ENCODE results near the gene NAV3. TPM values are rescaled to one million over a fixed set of nuclear protein-coding genes. Genes with fewer than 3 reads are reported as not detected.
A peak's percentile ranks its signal among the peaks of the same experiment; 100 is the strongest.

The NAV3 gene
- total RNA-seq, 1 experiment from 2014 or later = 3.0 TPM

- Mint-ChIP-seq H3K4me1 (peaks cover 2 to 5% of the 10 kb centered on the region in 2 experiments; a peak in 3 of 4 replicates), H3K27me3 (ENCODE audit: low read depth) (no peaks in the 10 kb centered on the region), H3K9me3 (no peaks in the 10 kb centered on the region), H3K27ac (no peak overlapping the region), H3K4me3 (no peak overlapping the region), H3K36me3 (ENCODE audit: insufficient read depth in 1 of 3, low read depth in 3 of 3) (no peaks in the 10 kb centered on the region)
- H3K23me2 ChIP-seq (ENCODE audit: insufficient read length, low read depth, low read length, poor library complexity, severe bottlenecking) = no peaks in the 10 kb centered on the region
- no peak overlapping the region for H2BK12ac ChIP-seq (ENCODE audit: insufficient read length, low read depth, low read length)
- H2BK120ac ChIP-seq (ENCODE audit: low read depth, low read length, poor library complexity, severe bottlenecking) = no peak overlapping the region
- H3K18ac ChIP-seq (ENCODE audit: insufficient read length, low read depth, low read length) = no peak overlapping the region
- H3K27me3 ChIP-seq (ENCODE audit: insufficient read depth, low read length) = no peaks in the 10 kb centered on the region
- no peak overlapping the region for H3K14ac ChIP-seq (ENCODE audit: insufficient read depth, low read length)
- no peak overlapping the region for H4K8ac ChIP-seq (replicated peaks; ENCODE audit: insufficient read length, low read depth, low read length)
- H2AK5ac ChIP-seq (ENCODE audit: insufficient read length, low read length) = no peak overlapping the region
- no peaks in the 10 kb centered on the region; the same call in 1 of the 2 replicates for H3K4me1 ChIP-seq (ENCODE audit: insufficient read depth, low read length)
- no peak overlapping the region for H3K9ac ChIP-seq (ENCODE audit: extremely low read depth, insufficient read length, low read length)
- no peak overlapping the region for H3K4me2 ChIP-seq (ENCODE audit: insufficient read depth, insufficient read length, low read length)
- no peaks in the 10 kb centered on the region for H3K79me1 ChIP-seq (ENCODE audit: insufficient read depth, low read depth, low read length, poor library complexity, severe bottlenecking)
- no peak overlapping the region for H3K27ac ChIP-seq (ENCODE audit: insufficient read length, low read depth, low read length)
- no peak overlapping the region for H3K56ac ChIP-seq (ENCODE audit: insufficient read length, low read depth, low read length)
- no peak overlapping the region for H4K91ac ChIP-seq (ENCODE audit: insufficient read length, low read depth, low read length)
- no peak overlapping the region for H3T11ph ChIP-seq (ENCODE audit: low read length)
- H2BK20ac ChIP-seq (ENCODE audit: low read depth, low read length, poor library complexity, severe bottlenecking) = no peak overlapping the region
- no peaks in the 10 kb centered on the region for H3K79me2 ChIP-seq (ENCODE audit: insufficient read depth, low read length)
- H4K5ac ChIP-seq (ENCODE audit: insufficient read length, low read depth, low read length) = no peak overlapping the region
- WGBS (ENCODE audit: extremely low coverage, insufficient read length, low lambda C conversion rate) = no CpG with 5 or more reads among the region's 3 CpGs
- no peak for DNase-seq
- H4K20me1 ChIP-seq (ENCODE audit: control insufficient read depth, insufficient read depth, insufficient read length) = no peaks in the 10 kb centered on the region
- H3K23ac ChIP-seq (ENCODE audit: insufficient read length, low read depth, low read length) = no peak overlapping the region
- TF ChIP-seq CTCF (conservative IDR thresholded peaks at IDR 0.05) = peak; percentile 82
- no peaks in the 10 kb centered on the region for H3K9me3 ChIP-seq (ENCODE audit: control insufficient read depth, low read depth, low read length)
- H2BK5ac ChIP-seq (ENCODE audit: insufficient read length, low read length) = no peak overlapping the region
- H3K4ac ChIP-seq (ENCODE audit: low read depth, low read length) = no peak overlapping the region
- no peak overlapping the region for H2BK15ac ChIP-seq (ENCODE audit: low read depth, low read length)
- H2AFZ ChIP-seq (ENCODE audit: low read length) = no peak overlapping the region
These were observed 351.0 kb downstream of the NAV3 start for GRCh38 chr12:78181544-78182162.
